Activated CD8-positive, alpha-beta memory T cell treated with anti-CD3 and anti-CD28 coated beads, Interleukin-2, amount 50 U/mL, for 24 hours (primary cell): Measurements from ENCODE around the gene GPER1.
"Not testable (repeated sequence)": the region's sequence is repeated elsewhere in the genome, so short reads cannot be mapped to it uniquely, and the experiment has no call there.

Source experiments
- DNase-seq: peaks from one replicate; pipeline ENCODE4 v3.0.0-alpha.2; 2020; ENCODE audit errors: extremely low read depth

The GPER1 gene

GRCh38 chr7:1103009-1103788 is 15.3 kb downstream of the GPER1 start:
- no peak for DNase-seq

- DNase-seq = no peak
These were observed 16.0 kb downstream of the GPER1 start for GRCh38 chr7:1103789-1104515.

GRCh38 chr7:1104516-1105179 is 16.7 kb downstream of the GPER1 start:
- DNase-seq = no peak

- DNase-seq = no peak
These were observed 17.3 kb downstream of the GPER1 start for GRCh38 chr7:1105189-1105588.

GRCh38 chr7:1106063-1106792 is 18.3 kb downstream of the GPER1 start:
- no peak for DNase-seq

- no peak for DNase-seq
These were observed 19.0 kb downstream of the GPER1 start for GRCh38 chr7:1106793-1107421.

- no peak for DNase-seq
These were observed 20.5 kb downstream of the GPER1 start for GRCh38 chr7:1108264-1108920.

- DNase-seq = no peak
These were observed 21.8 kb downstream of the GPER1 start for GRCh38 chr7:1109581-1110310.

GRCh38 chr7:1110358-1110757 is 22.4 kb downstream of the GPER1 start:
- DNase-seq = no peak

GRCh38 chr7:1111156-1111555 is 23.2 kb downstream of the GPER1 start:
- no peak for DNase-seq

- DNase-seq = no peak
These were observed 24.2 kb downstream of the GPER1 start for GRCh38 chr7:1112109-1112508.

GRCh38 chr7:1112625-1113547 is 25.0 kb downstream of the GPER1 start:
- DNase-seq = no peak

GRCh38 chr7:1113548-1113885 is 25.6 kb downstream of the GPER1 start:
- no peak for DNase-seq

GRCh38 chr7:1114088-1114487 is 26.2 kb downstream of the GPER1 start:
- no peak for DNase-seq

- DNase-seq = no peak
These were observed 26.6 kb downstream of the GPER1 start for GRCh38 chr7:1114505-1114904.

GRCh38 chr7:1115171-1116045 is 27.5 kb downstream of the GPER1 start:
- not testable (repeated sequence) for DNase-seq

- DNase-seq = not testable (repeated sequence)
These were observed 28.6 kb downstream of the GPER1 start for GRCh38 chr7:1116383-1117008.
